Heart left ventricle (tissue), 13 donors: ENCODE data around the gene RNF208.

ENCODE experiments used
- CTCF ChIP-seq, 12 donors: fragments of 200-600 bp; sonication (generic) in 4 of 12; IDR thresholded peaks; one replicate each; pipeline versions ENCODE4 v1.5.0 to v1.8.0; 2018 to 2022; ENCODE audit warnings: antibody characterized with exemption in 12 of 12, mild to moderate bottlenecking in 5 of 12
- POLR2A ChIP-seq, 2 donors: fragments of 450-650 bp; IDR thresholded peaks; one replicate each; pipeline ENCODE4 v1.6.1; 2017; ENCODE audit warnings: antibody characterized with exemption in 2 of 2, mild to moderate bottlenecking in 2 of 2, moderate library complexity in 2 of 2
- donor health status: ischemic (EF 13 %, LVEDD 7.1; RV severe dilation, severe dysfunction).
- donor health status: DM: no; HTN: yes; CAD: no.
- donor health status: DM: no; HTN: no; CAD: no.
- donor health status: ischemic (EF 25% LVEDD 6.9; RV normal size, moderate dysfunction).
- donor health status: ischemic (EF 25% LVEDD 5.7; RV mildly dilated, moderate dysfunction).
- donor health status: ischemic (EF 35%, LVEDD 5.7; RV mildly dilated, moderate dysfunction).
- donor health status: nonischemic (EF 11% LVEDD 7.7; RV severe dilation, severe dysfunction).
- donor health status: DM: yes; HTN: yes; CAD: no.
- donor health status: PGD.
- donor health status: ischemic (EF 29% LVEDD 5.4; RV normal size, mild dysfunction).
- donor health status: nonischemic (EF 23%, LVEDD 6.1; RV moderate dilation, normal function).

GRCh38 chr9:137212520-137212919 is 9.5 kb downstream of the RNF208 start:
- TF ChIP-seq CTCF (IDR thresholded peaks at IDR 0.05) (no peak), POLR2A (IDR thresholded peaks at IDR 0.05) (no peak)
